Transverse colon (tissue), 4 donors: ENCODE results near the gene DNAJC10. TPM values are rescaled to one million over a fixed set of nuclear protein-coding genes. Genes with fewer than 3 reads are reported as not detected.

Experiments used
- DNase-seq: peaks from one replicate; pipeline ENCODE4 v3.0.0-alpha.2; 2019
- H3K27ac ChIP-seq, 4 donors: fragments of 200-600 bp; sonication (generic); 2 replicates each; pipeline ENCODE4 v1.5.1; 2016 to 2018; ENCODE audit warnings: inconsistent platforms in 4 of 4
- H3K27me3 ChIP-seq: fragments of 200-600 bp; sonication (generic); 2 replicates; pipeline ENCODE4 v1.5.1; 2017; ENCODE audit warnings: inconsistent platforms
- H3K36me3 ChIP-seq, 4 donors: fragments of 200-600 bp; sonication (generic); 2 replicates each; pipeline ENCODE4 v1.5.1; 2017 to 2019; ENCODE audit warnings: inconsistent platforms in 4 of 4
- H3K4me1 ChIP-seq, 4 donors: fragments of 200-600 bp; sonication (generic); 2 replicates each; pipeline ENCODE4 v1.5.1; 2017 to 2020; ENCODE audit warnings: inconsistent platforms in 4 of 4
- H3K4me3 ChIP-seq, 4 donors: fragments of 200-600 bp; sonication (generic); 1 replicate in 1 of 4; 2 replicates in 3 of 4; pipeline versions ENCODE4 v1.5.1 to v1.6.1; 2017 to 2019; ENCODE audit warnings: inconsistent platforms in 4 of 4
- H3K9me3 ChIP-seq, 2 donors: fragments of 200-600 bp; sonication (generic); 2 replicates each; pipeline ENCODE4 v1.5.1; 2017 to 2019; ENCODE audit warnings: inconsistent platforms in 2 of 2
- EP300 ChIP-seq: sonication (generic); formaldehyde crosslinking; IDR thresholded peaks from one replicate; pipeline ENCODE4 v1.6.1; 2017; ENCODE audit warnings: antibody characterized with exemption, low read depth
- POLR2A ChIP-seq: fragments of 450-650 bp; IDR thresholded peaks from one replicate; pipeline ENCODE4 v1.6.1; 2016; ENCODE audit warnings: antibody characterized with exemption, mild to moderate bottlenecking, moderate library complexity
- POLR2AphosphoS5 ChIP-seq, 3 donors: sonication (generic); formaldehyde crosslinking; IDR thresholded peaks; one replicate each; pipeline ENCODE4 v1.6.1; 2016; ENCODE audit warnings: antibody characterized with exemption in 3 of 3
- WGBS, 2 donors: methylation state at CpG; one replicate each; pipeline ENCODE4 v1.1.5; 2018; ENCODE audit warnings: low coverage in 1 of 2; 5-methylcytosine and 5-hydroxymethylcytosine counted together
- in situ Hi-C, 4 donors: fragments of 200-750 bp; cut with MboI; loops; one replicate each; pipeline versions ENCODE4 v1.15.0 to v1.15.1; 2017; ENCODE audit warnings: low sequenced_read_pairs in 3 of 4, low pct_ligation_motif_present in 1 of 4, low pct_unique_long_range_greater_than_20kb in 1 of 4
- intact Hi-C: fragments of 100-400 bp; cut with DNase I; formaldehyde crosslinking; loops from one replicate; pipeline ENCODE4 v1.15.1; 2023; ENCODE audit warnings: low total_unique reads
- total RNA-seq, 4 donors: library from RNA; depleted of rRNA; stranded (reverse); fragments of >200 nt; gene quantifications; one replicate each; pipeline ENCODE4 v1.1.0, GENCODE V29; 2016
- TF ChIP-seq, protein P1 (sequence below), 5 experiments: fragments of 200-600 bp in 3 of 5; fragments of 450-650 bp in 2 of 5; sonication (generic) in 3 of 5; IDR thresholded peaks; 1 replicate in 2 of 5; 2 replicates in 3 of 5; pipeline ENCODE4 v1.5.1; 2016 to 2017; ENCODE audit warnings: antibody characterized with exemption in 5 of 5, inconsistent platforms in 3 of 5, mild to moderate bottlenecking in 2 of 5, moderate library complexity in 1 of 5

DNAJC10 gene
- total RNA-seq, 4 donors from 2014 or later, result 27.4 to 37.9 (median 35.5) TPM

DNA sequence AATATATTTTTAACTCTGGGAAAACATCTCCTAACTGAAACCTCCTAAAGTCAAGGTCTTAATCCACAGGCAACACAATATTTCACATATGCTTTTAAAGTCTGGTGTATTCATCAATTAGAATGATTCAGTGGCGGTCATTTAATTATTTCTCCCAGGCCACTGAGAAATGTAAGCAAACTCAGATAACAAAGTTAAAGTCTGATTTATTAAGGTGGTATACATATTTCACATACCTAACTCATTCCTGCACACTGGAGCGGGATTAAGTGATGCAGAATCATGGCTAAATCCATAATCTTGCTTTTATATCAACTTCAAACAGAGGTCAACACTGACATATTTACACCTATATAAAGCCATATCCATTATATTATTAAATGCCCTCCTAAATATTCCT, 106.7 kb downstream of the DNAJC10 start:
- H3K4me3 ChIP-seq, result no peak overlapping the region
- DNase-seq, result no peak
- H3K27ac ChIP-seq, result no peak overlapping the region
- H3K36me3 ChIP-seq, result no peaks in the 10 kb centered on the region
- H3K9me3 ChIP-seq, result no peaks in the 10 kb centered on the region
- peaks cover 0 to 17% (median 2%) of the 10 kb centered on the region in 4 donors for H3K4me1 ChIP-seq
- 92 to 100% methylated on average over 2 of the region's 2 CpGs for WGBS, 2 donors
- no peak for TF ChIP-seq POLR2AphosphoS5 (IDR thresholded peaks at IDR 0.05)
- no peak for TF ChIP-seq POLR2A
- TF ChIP-seq, protein P1, sequence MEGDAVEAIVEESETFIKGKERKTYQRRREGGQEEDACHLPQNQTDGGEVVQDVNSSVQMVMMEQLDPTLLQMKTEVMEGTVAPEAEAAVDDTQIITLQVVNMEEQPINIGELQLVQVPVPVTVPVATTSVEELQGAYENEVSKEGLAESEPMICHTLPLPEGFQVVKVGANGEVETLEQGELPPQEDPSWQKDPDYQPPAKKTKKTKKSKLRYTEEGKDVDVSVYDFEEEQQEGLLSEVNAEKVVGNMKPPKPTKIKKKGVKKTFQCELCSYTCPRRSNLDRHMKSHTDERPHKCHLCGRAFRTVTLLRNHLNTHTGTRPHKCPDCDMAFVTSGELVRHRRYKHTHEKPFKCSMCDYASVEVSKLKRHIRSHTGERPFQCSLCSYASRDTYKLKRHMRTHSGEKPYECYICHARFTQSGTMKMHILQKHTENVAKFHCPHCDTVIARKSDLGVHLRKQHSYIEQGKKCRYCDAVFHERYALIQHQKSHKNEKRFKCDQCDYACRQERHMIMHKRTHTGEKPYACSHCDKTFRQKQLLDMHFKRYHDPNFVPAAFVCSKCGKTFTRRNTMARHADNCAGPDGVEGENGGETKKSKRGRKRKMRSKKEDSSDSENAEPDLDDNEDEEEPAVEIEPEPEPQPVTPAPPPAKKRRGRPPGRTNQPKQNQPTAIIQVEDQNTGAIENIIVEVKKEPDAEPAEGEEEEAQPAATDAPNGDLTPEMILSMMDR (IDR thresholded peaks at IDR 0.05), result no peak
- TF ChIP-seq EP300, result no peak
- in situ Hi-C loops (no loop called here), intact Hi-C loops (no loop called here)
- H3K27me3 ChIP-seq, result no peaks in the 10 kb centered on the region

DNA sequence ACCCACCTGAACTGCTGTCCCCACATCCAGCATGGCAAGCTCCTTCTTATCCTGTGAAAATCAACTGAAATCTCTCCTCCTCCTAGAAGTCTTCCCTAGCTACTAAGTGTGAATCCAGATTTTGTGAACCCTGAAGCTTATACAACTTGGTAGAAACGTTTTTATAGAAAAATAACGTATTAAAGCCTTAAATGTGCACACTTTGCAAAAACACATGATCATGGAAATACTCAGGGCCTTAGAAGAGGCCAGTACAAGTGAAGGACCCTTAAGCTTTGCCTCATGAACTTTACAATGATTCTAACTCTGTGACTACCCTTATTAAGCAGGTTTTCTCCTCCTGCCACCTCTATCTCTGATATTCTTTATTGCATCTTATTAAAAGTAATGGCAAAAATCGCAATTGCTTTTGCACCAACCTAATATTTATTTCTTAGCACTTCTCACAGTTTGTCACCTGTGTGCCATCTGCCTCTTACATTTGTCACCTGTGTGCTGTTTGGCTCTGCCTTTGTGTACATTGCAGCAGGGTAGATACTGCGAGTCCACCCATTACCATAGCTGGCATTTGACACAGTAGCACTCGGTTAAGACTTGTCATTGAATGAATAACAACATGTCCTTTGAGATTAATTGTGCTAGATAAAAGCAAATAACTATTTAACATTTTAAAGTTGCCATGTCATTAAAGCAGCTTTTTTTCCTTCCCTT, 108.2 kb downstream of the DNAJC10 start:
- Histone ChIP-seq H3K4me3 (no peak overlapping the region), H3K27ac (peak overlapping the region in 3 of 4 donors; percentile 9 to 68 (median 25)), H3K36me3 (no peaks in the 10 kb centered on the region), H3K27me3 (no peaks in the 10 kb centered on the region), H3K9me3 (no peaks in the 10 kb centered on the region), H3K4me1 (peaks cover 0 to 17% (median 2%) of the 10 kb centered on the region in 4 donors)
- 67% methylated on average over 5 of the region's 5 CpGs for WGBS, 2 donors
- DNase-seq, result peak; percentile 10
- intact Hi-C loops (no loop called here), in situ Hi-C loops (no loop called here)
- TF ChIP-seq, protein P1 (IDR thresholded peaks at IDR 0.05), result no peak
- TF ChIP-seq POLR2A (no peak), POLR2AphosphoS5 (IDR thresholded peaks at IDR 0.05) (peak in 2 of 3 donors; percentile 46 to 60)

DNA sequence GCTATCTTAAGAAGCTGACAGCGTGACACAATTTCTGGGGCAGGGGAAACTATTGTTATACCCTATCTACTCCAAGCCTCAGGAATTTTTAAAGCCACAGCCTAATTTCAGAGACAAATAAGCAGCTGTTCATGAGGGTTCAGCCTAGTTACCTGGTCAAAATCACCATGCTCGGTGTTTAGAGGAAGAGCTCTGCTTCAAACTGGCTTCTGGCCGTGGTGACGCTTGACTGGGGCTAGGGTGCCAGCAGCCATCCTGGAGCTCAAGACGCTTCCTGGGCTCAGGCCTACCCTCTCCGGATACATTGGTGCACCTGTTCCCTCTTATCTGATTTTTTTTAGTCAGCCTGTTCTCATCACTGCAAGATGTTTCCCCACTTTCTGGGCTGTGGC, 108.7 kb downstream of the DNAJC10 start:
- TF ChIP-seq, protein P1 (IDR thresholded peaks at IDR 0.05), result no peak
- TF ChIP-seq POLR2AphosphoS5 (IDR thresholded peaks at IDR 0.05) (no peak), EP300 (no peak), POLR2A (no peak)
- Histone ChIP-seq H3K4me3 (no peak overlapping the region), H3K9me3 (no peaks in the 10 kb centered on the region), H3K27me3 (no peaks in the 10 kb centered on the region), H3K27ac (peak overlapping the region; percentile 9 to 68 (median 18)), H3K36me3 (no peaks in the 10 kb centered on the region), H3K4me1 (peaks cover 0 to 17% (median 2%) of the 10 kb centered on the region in 4 donors)
- no peak for DNase-seq
- in situ Hi-C loops, result no loop called here
- WGBS, 2 donors, result 87 to 90% methylated on average over 1 to 6 of the region's 6 CpGs
- intact Hi-C loops, result no loop called here

DNA sequence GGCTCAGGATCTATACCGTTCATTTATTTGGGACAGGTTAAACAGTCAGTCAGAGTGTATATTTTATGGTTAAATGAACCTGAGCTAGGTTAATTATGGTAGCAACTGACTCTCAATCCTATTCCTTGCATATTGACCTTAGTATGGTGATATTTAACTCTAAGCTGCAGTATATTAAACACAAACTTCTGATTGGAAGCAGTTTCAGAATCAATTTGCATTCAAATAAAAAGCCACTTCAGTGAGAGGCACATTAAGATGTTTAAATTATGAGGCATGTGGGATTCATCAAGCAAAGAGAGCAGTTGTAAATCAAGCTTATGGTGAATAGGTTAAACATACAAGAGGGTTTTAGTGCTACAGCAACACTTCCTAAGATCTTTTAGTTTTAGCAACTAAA, 110.0 kb downstream of the DNAJC10 start:
- 31 to 43% methylated on average over 1 of the region's 1 CpG for WGBS, 2 donors
- in situ Hi-C loops (no loop called here), intact Hi-C loops (no loop called here)

More for the DNA sequence above, 110.0 kb downstream of the DNAJC10 start:
- Histone ChIP-seq H3K4me1 (peaks cover 0 to 17% (median 2%) of the 10 kb centered on the region in 4 donors), H3K4me3 (no peak overlapping the region), H3K27ac (peak overlapping the region in 1 of 4 donors; percentile 68), H3K36me3 (no peaks in the 10 kb centered on the region), H3K9me3 (no peaks in the 10 kb centered on the region), H3K27me3 (no peaks in the 10 kb centered on the region)
- TF ChIP-seq POLR2A (no peak), POLR2AphosphoS5 (IDR thresholded peaks at IDR 0.05) (no peak), EP300 (no peak)
- TF ChIP-seq, protein P1 (IDR thresholded peaks at IDR 0.05), result no peak
- DNase-seq, result no peak
